AG09319 (cell line): ENCODE results near the gene CNBP.

ENCODE experiments used
- DNase-seq: peaks from one replicate; pipeline ENCODE4 v3.0.0-alpha.2; 2010; ENCODE audit warnings: low read depth; ENCODE audit errors: extremely low read depth
- CTCF ChIP-seq: IDR thresholded peaks from 2 replicates; pipeline ENCODE4 v1.5.1; 2011; ENCODE audit warnings: low read depth, mild to moderate bottlenecking, inconsistent platforms, low read length, moderate library complexity

Gene CNBP

GRCh38 chr3:129218742-129219141 is 35.0 kb upstream of the CNBP start:
- no peak for TF ChIP-seq CTCF
- no peak for DNase-seq

DNA sequence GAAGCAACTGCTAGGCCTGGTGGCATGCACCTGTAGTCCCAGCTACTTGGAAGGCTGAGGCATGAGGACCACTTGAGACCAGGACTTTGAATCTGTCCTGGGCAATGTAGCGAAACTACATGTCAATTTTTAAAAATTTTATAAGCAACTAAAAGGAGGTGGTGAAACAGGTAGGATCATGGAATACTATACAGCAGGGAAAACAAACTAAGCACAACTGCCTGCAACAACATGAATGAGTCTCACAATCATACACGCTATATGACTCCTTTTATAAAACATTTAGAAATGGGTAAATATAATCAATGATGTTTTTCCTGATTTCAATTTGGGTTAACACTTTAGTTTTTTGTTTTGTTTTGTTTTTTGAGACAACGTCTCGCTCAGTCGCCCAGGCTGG is 29.5 kb upstream of the CNBP start:
- DNase-seq = no peak
- TF ChIP-seq CTCF = no peak

DNA sequence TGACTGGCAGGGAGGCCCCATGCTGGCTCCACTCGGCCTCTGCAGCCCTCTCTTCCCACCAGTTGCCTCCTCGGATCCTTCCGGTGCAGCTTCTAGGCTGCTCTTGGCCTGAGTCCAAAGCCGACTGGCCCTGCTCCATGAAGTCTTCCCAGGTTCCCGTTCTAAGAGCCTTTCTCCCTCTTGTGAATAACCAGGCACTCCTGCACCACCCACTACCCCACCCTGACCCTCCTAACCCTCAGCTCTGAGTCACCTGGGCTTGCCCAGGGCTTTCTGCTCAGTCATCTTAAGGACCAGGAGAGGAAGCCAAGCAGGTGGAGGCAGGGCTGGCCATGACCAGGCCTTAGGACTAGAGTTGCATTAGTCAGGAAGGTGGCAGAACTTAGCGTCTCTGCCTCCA is 28.1 kb upstream of the CNBP start:
- no peak for TF ChIP-seq CTCF
- DNase-seq = no peak

DNA sequence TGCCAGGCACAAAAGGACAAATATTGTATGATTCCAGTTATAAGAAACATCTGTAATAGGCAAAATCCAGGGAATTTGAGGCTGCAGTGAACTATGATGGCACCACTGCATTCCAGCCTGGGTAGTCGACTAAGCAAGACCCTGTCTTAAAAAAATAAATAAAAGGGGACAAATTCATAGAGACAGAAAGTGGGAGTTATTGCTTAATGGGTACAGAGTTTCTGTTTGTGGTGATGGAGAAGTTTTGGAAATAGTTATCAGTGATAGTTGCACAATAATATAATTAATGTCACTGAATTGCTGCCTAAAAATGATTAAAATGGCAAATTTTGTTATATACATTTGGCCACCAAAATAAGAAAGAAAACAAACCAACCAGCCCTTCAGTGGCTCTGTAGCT is 27.6 kb upstream of the CNBP start:
- TF ChIP-seq CTCF = no peak
- DNase-seq = no peak

GRCh38 chr3:129207479-129207878 is 23.8 kb upstream of the CNBP start:
- no peak for DNase-seq
- TF ChIP-seq CTCF = no peak

DNA sequence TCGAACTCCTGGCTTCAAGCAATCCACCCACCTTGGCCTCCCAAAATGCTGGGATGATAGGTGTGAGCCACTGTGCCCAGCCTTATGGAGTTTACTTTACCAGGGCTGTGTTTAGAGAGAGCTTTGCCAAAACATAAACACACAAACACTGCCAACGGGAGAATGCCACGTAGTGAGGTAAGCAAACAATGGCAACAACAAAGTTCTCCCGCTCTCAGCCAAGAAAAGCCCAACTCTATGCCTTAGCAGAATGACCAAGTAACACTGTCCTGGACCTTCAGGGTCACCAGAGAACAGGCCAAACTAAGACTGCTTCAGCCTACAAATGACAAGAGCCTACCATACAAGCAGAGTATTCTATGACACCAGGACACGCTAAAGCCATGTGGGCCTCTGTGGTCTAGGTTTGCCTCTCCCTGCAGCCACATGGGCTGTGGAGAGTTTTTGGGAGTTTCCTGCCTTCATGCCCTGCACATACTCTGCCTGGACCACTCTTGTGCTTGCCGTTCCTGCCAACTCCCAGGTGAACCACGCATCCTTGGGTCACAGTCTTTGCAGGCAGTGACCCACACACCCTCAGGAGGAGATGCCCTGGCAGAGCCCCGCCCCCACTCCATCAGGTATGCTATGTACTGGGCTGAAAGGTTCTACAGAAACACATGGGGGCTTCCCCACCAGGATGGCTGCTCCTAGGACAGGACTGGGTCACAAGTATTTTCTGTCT is 21.6 kb upstream of the CNBP start:
- DNase-seq = no peak
- no peak for TF ChIP-seq CTCF

DNA sequence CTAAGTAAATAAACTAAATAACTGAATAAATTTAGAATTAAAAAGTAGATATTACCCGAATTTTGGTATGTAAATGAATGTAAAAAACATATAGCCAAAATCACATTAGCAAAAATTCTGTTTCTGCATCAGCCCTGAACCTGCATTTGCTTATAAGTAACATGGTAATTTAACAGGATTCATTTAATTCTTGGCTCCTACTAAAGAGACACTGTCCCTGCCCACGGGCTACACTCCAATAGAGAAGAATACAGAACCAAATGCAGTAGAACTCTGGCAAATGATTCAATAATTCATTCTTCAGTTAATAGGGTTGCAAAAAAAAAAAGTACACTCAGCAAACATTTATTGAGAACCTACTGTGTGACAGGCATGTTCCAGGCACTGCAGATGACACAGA is 20.8 kb upstream of the CNBP start:
- TF ChIP-seq CTCF = no peak
- DNase-seq = no peak
